ENCODE measurements around the gene SIPA1L3. TPM values are rescaled to one million over a fixed set of nuclear protein-coding genes. Genes with fewer than 3 reads are reported as not detected.

SIPA1L3 gene
- polyA plus RNA-seq, 2 of the 4 experiments (the other 2 are of a cell fraction), result 28.9 to 50.6 TPM

Small RNAs within 50 kb of the gene (small RNA-seq; reads per million reads assigned to genes)
- 0 reads per million in 6 experiments for gene RN7SL663P

Other genes starting within 250 kb of the SIPA1L3 start
- 5.9 and 6.4 TPM in 2 replicates for gene ZNF607, start 187.4 kb upstream of the SIPA1L3 start, polyA plus RNA-seq (2011; rRNA removed)
- 5.8 to 6.8 TPM (median 6.0 TPM) in 3 replicates for gene ZNF607, start 187.4 kb upstream of the SIPA1L3 start, polyA plus RNA-seq (2017; fragmentation: RNase III; extraction: RNeasy Plus Mini Kit Qiagen cat#74134 plus additional on column Dnase treatment)
- 5.8 and 8.5 TPM in 2 replicates for gene ZNF573, start 127.6 kb upstream of the SIPA1L3 start, polyA plus RNA-seq (2011; rRNA removed)
- gene ZNF573, start 127.6 kb upstream of the SIPA1L3 start, polyA plus RNA-seq (2017; fragmentation: RNase III; extraction: RNeasy Plus Mini Kit Qiagen cat#74134 plus additional on column Dnase treatment), result 3.0 to 5.9 TPM (median 4.6 TPM) in 3 replicates
- not detected in 2 replicates for gene WDR87, start 614 bp upstream of the SIPA1L3 start, polyA plus RNA-seq (2011; rRNA removed)
- not detected in 3 replicates for gene WDR87, start 614 bp upstream of the SIPA1L3 start, polyA plus RNA-seq (2017; fragmentation: RNase III; extraction: RNeasy Plus Mini Kit Qiagen cat#74134 plus additional on column Dnase treatment)